H9 (cell line): ENCODE data around the gene LMO4. TPM values are rescaled to one million over a fixed set of nuclear protein-coding genes. Genes with fewer than 3 reads are reported as not detected.
A peak's percentile ranks its signal among the peaks of the same experiment; 100 is the strongest.

Experiments
- DNase-seq: peaks from one replicate; pipeline ENCODE4 v3.0.0-alpha.2; 2017
- H2AFZ ChIP-seq: one replicate; pipeline ENCODE4 v1.6.1; 2013; ENCODE audit warnings: mild to moderate bottlenecking, low read length, control low read depth, moderate library complexity
- H2AK5ac ChIP-seq: 2 replicates; pipeline ENCODE4 v1.6.1; 2013; ENCODE audit warnings: low read length, control low read depth, mixed read lengths; ENCODE audit not compliant: insufficient read length
- H2BK120ac ChIP-seq: one replicate; pipeline ENCODE4 v1.6.1; 2013; ENCODE audit warnings: low read depth, mild to moderate bottlenecking, low read length, control low read depth, inconsistent platforms; ENCODE audit not compliant: poor library complexity, severe bottlenecking
- H2BK12ac ChIP-seq: 2 replicates; pipeline ENCODE4 v1.6.1; 2013; ENCODE audit warnings: low read length, control low read depth, mixed read lengths, low read depth; ENCODE audit not compliant: insufficient read length
- H2BK15ac ChIP-seq: 2 replicates; pipeline ENCODE4 v1.6.1; 2013; ENCODE audit warnings: low read depth, low read length, control low read depth
- H2BK20ac ChIP-seq: one replicate; pipeline ENCODE4 v1.6.1; 2013; ENCODE audit warnings: low read depth, mild to moderate bottlenecking, low read length, control low read depth, inconsistent platforms; ENCODE audit not compliant: poor library complexity, severe bottlenecking
- H2BK5ac ChIP-seq: 2 replicates; pipeline ENCODE4 v1.6.1; 2013; ENCODE audit warnings: low read length, control low read depth, mixed read lengths; ENCODE audit not compliant: insufficient read length
- H3K14ac ChIP-seq: 2 replicates; pipeline ENCODE4 v1.6.1; 2013; ENCODE audit warnings: low read length, control low read depth; ENCODE audit not compliant: insufficient read depth
- H3K18ac ChIP-seq: 2 replicates; pipeline ENCODE4 v1.6.1; 2013; ENCODE audit warnings: low read depth, mild to moderate bottlenecking, mixed read lengths, low read length, control low read depth; ENCODE audit not compliant: insufficient read length
- H3K23ac ChIP-seq: 2 replicates; pipeline ENCODE4 v1.6.1; 2013; ENCODE audit warnings: low read length, control low read depth, mixed read lengths, low read depth; ENCODE audit not compliant: insufficient read length
- H3K23me2 ChIP-seq: 2 replicates; pipeline ENCODE4 v1.6.1; 2013; ENCODE audit warnings: low read depth, mild to moderate bottlenecking, mixed read lengths, low read length, control low read depth; ENCODE audit not compliant: insufficient read length, poor library complexity, severe bottlenecking
- H3K27ac ChIP-seq: 2 replicates; pipeline ENCODE4 v1.5.1; 2013; ENCODE audit warnings: low read length, control low read depth, mixed read lengths, low read depth; ENCODE audit not compliant: insufficient read length
- H3K27me3 ChIP-seq: 2 replicates; pipeline ENCODE4 v1.6.1; 2013; ENCODE audit warnings: low read length, control low read depth, inconsistent platforms; ENCODE audit not compliant: insufficient read depth
- H3K4ac ChIP-seq: 2 replicates; pipeline ENCODE4 v1.6.1; 2013; ENCODE audit warnings: low read depth, mild to moderate bottlenecking, control low read depth, inconsistent platforms, low read length, moderate library complexity
- H3K4me1 ChIP-seq: 2 replicates; pipeline ENCODE4 v1.6.1; 2013; ENCODE audit warnings: low read length, control low read depth, inconsistent platforms; ENCODE audit not compliant: insufficient read depth
- H3K4me2 ChIP-seq: 2 replicates; pipeline ENCODE4 v1.6.1; 2013; ENCODE audit warnings: low read length, control low read depth, mixed read lengths; ENCODE audit not compliant: insufficient read length, insufficient read depth
- H3K56ac ChIP-seq: 2 replicates; pipeline ENCODE4 v1.6.1; 2013; ENCODE audit warnings: low read depth, mild to moderate bottlenecking, mixed read lengths, low read length, control low read depth; ENCODE audit not compliant: insufficient read length
- H3K79me1 ChIP-seq: 2 replicates; pipeline ENCODE4 v1.6.1; 2013; ENCODE audit warnings: low read depth, mild to moderate bottlenecking, moderate library complexity, low read length, control low read depth, inconsistent platforms; ENCODE audit not compliant: insufficient read depth, poor library complexity, severe bottlenecking
- H3K79me2 ChIP-seq: 2 replicates; pipeline ENCODE4 v1.6.1; 2013; ENCODE audit warnings: low read length, control low read depth, inconsistent platforms; ENCODE audit not compliant: insufficient read depth
- H3K9ac ChIP-seq: 2 replicates; pipeline ENCODE4 v1.6.1; 2013; ENCODE audit warnings: low read length, control low read depth, mixed read lengths; ENCODE audit not compliant: insufficient read length; ENCODE audit errors: extremely low read depth
- H3K9me3 ChIP-seq: one replicate; pipeline ENCODE4 v1.6.1; 2013; ENCODE audit warnings: low read depth, low read length, inconsistent platforms; ENCODE audit not compliant: control insufficient read depth
- H3T11ph ChIP-seq: one replicate; pipeline ENCODE4 v1.6.1; 2013; ENCODE audit warnings: mild to moderate bottlenecking, low read length, control low read depth, inconsistent platforms
- H4K20me1 ChIP-seq: one replicate; pipeline ENCODE4 v1.6.1; 2013; ENCODE audit not compliant: control insufficient read depth, insufficient read length, insufficient read depth
- H4K5ac ChIP-seq: 2 replicates; pipeline ENCODE4 v1.6.1; 2013; ENCODE audit warnings: low read depth, mild to moderate bottlenecking, mixed read lengths, low read length, control low read depth; ENCODE audit not compliant: insufficient read length
- H4K8ac ChIP-seq: replicated peaks from 2 replicates; pipeline ENCODE4 v1.6.1; 2013; ENCODE audit warnings: low read length, control low read depth, mixed read lengths, low read depth; ENCODE audit not compliant: insufficient read length
- H4K91ac ChIP-seq: 2 replicates; pipeline ENCODE4 v1.6.1; 2013; ENCODE audit warnings: low read depth, mild to moderate bottlenecking, moderate library complexity, mixed read lengths, low read length, control low read depth; ENCODE audit not compliant: insufficient read length
- H3K27ac Mint-ChIP-seq, 3 experiments: 2 replicates in 2 of 3; 3 replicates in 1 of 3; pipeline ENCODE4 v1.8.0; 2020 to 2021; ENCODE audit warnings: mixed read lengths in 3 of 3, mild to moderate bottlenecking in 1 of 3, moderate library complexity in 1 of 3
- H3K27me3 Mint-ChIP-seq: 2 replicates; pipeline ENCODE4 v1.8.0; 2021; ENCODE audit warnings: low read depth, mild to moderate bottlenecking, moderate library complexity, mixed read lengths
- H3K36me3 Mint-ChIP-seq, 3 experiments: 2 replicates in 2 of 3; 3 replicates in 1 of 3; pipeline ENCODE4 v1.8.0; 2020 to 2021; ENCODE audit warnings: low read depth in 3 of 3, mixed read lengths in 3 of 3; ENCODE audit not compliant: insufficient read depth in 1 of 3
- H3K4me1 Mint-ChIP-seq, 2 experiments: 2 replicates each; pipeline ENCODE4 v1.8.0; 2020; ENCODE audit warnings: mixed read lengths in 2 of 2
- H3K4me3 Mint-ChIP-seq, 2 experiments: 2 replicates in 1 of 2; 3 replicates in 1 of 2; pipeline ENCODE4 v1.8.0; 2020 to 2021; ENCODE audit warnings: mild to moderate bottlenecking in 2 of 2, mixed read lengths in 2 of 2, moderate library complexity in 1 of 2
- H3K9me3 Mint-ChIP-seq, 2 experiments: 2 replicates in 1 of 2; 3 replicates in 1 of 2; pipeline ENCODE4 v1.8.0; 2020; ENCODE audit warnings: mild to moderate bottlenecking in 2 of 2, mixed read lengths in 2 of 2, moderate library complexity in 1 of 2
- WGBS: extraction: QIAGEN DNeasy Blood & Tissue Kit; methylation state at CpG from one replicate; pipeline ENCODE4 v1.1.7; 2013; ENCODE audit warnings: missing lambda C conversion rate, low lambda C conversion rate, mixed read lengths; ENCODE audit not compliant: insufficient read length; ENCODE audit errors: extremely low coverage; 5-methylcytosine and 5-hydroxymethylcytosine counted together
- total RNA-seq: library from RNA; stranded (reverse); gene quantifications from 2 replicates; pipeline ENCODE4 v1.2.1, GENCODE V29; 2021
- TF ChIP-seq, protein P1 (sequence below): fragments of 200-600 bp; sonication (generic); conservative IDR thresholded peaks from 3 replicates; pipeline ENCODE4 v1.8.0; 2021; ENCODE audit warnings: antibody characterized with exemption, mild to moderate bottlenecking

Gene LMO4
- total RNA-seq, 1 experiment from 2014 or later, result 64.9 TPM

DNA sequence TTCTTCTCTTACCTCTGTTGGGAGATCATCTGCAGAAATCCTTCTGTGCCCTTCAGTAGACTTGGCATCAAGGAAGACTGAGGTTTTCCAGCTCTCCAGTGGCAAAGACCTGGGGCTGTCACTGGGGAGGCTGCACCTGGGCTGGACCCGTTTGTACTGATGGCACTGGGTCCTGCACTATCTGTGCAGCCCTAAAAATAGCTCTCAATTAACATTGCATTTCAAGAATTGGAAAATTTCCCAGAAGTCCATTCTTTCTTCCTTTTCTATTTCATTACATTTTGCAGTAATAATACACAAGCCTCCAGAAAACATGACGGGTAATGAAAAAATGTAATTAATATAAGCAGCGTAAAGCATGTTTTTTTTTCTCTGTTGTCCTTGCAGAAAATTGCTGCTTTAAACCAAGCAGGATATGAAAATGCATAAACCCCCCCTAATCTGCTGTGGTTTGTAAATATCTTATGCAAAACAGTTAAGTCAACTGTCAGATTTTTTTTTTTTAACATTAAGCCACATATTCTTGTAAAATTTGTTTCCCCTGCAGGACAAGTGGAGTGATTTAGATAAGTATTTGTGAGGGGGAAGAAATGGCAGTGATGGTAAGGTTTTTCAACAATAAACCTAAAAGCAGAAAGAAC is 64.9 kb downstream of the LMO4 start:
- no peaks in the 10 kb centered on the region for H3K27me3 Mint-ChIP-seq
- no peak overlapping the region for H3K14ac ChIP-seq
- WGBS, result no CpG with 5 or more reads among the region's 3 CpGs

More for the DNA sequence above, 64.9 kb downstream of the LMO4 start:
- H2BK5ac ChIP-seq, result no peak overlapping the region
- no peaks in the 10 kb centered on the region for H4K20me1 ChIP-seq
- no peak overlapping the region for H4K8ac ChIP-seq
- H2BK12ac ChIP-seq, result no peak overlapping the region
- H3K9ac ChIP-seq, result no peak overlapping the region
- no peak overlapping the region for H3K27ac ChIP-seq
- no peaks in the 10 kb centered on the region for H3K79me2 ChIP-seq
- H3K18ac ChIP-seq, result no peak overlapping the region
- H3T11ph ChIP-seq, result no peak overlapping the region
- TF ChIP-seq, protein P1, sequence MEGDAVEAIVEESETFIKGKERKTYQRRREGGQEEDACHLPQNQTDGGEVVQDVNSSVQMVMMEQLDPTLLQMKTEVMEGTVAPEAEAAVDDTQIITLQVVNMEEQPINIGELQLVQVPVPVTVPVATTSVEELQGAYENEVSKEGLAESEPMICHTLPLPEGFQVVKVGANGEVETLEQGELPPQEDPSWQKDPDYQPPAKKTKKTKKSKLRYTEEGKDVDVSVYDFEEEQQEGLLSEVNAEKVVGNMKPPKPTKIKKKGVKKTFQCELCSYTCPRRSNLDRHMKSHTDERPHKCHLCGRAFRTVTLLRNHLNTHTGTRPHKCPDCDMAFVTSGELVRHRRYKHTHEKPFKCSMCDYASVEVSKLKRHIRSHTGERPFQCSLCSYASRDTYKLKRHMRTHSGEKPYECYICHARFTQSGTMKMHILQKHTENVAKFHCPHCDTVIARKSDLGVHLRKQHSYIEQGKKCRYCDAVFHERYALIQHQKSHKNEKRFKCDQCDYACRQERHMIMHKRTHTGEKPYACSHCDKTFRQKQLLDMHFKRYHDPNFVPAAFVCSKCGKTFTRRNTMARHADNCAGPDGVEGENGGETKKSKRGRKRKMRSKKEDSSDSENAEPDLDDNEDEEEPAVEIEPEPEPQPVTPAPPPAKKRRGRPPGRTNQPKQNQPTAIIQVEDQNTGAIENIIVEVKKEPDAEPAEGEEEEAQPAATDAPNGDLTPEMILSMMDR, result no peak
- DNase-seq, result no peak
- H2BK20ac ChIP-seq, result no peak overlapping the region
- no peaks in the 10 kb centered on the region for H3K4me1 Mint-ChIP-seq
- no peak overlapping the region for H4K91ac ChIP-seq
- H3K4me2 ChIP-seq, result no peak overlapping the region
- no peak overlapping the region for H3K56ac ChIP-seq
- H3K4me1 ChIP-seq, result no peaks in the 10 kb centered on the region
- H3K23ac ChIP-seq, result no peak overlapping the region
- H3K27me3 ChIP-seq, result no peaks in the 10 kb centered on the region
- no peak overlapping the region for H3K4ac ChIP-seq
- no peak overlapping the region for H2AFZ ChIP-seq
- peak overlapping the region in 1 of 3 experiments; percentile 28; a peak in 1 of 7 replicates for H3K27ac Mint-ChIP-seq
- no peaks in the 10 kb centered on the region for H3K9me3 ChIP-seq
- peaks cover 4 to 8% of the 10 kb centered on the region in 2 experiments; a peak in 3 of 5 replicates for H3K9me3 Mint-ChIP-seq
- H3K36me3 Mint-ChIP-seq, result no peaks in the 10 kb centered on the region
- no peak overlapping the region for H4K5ac ChIP-seq
- H2BK120ac ChIP-seq, result no peak overlapping the region
- no peak overlapping the region for H3K4me3 Mint-ChIP-seq
- no peak overlapping the region for H2BK15ac ChIP-seq
- no peaks in the 10 kb centered on the region for H3K79me1 ChIP-seq
- no peaks in the 10 kb centered on the region for H3K23me2 ChIP-seq
- H2AK5ac ChIP-seq, result no peak overlapping the region
